GM21367 (cell line): ENCODE measurements around the gene CSTF2T.

ENCODE experiments used
- ATAC-seq: cut with Tn5 transposase; IDR thresholded peaks from one replicate; pipeline ENCODE4 v1.9.1; 2021; ENCODE audit not compliant: unreplicated experiment

Gene CSTF2T

DNA sequence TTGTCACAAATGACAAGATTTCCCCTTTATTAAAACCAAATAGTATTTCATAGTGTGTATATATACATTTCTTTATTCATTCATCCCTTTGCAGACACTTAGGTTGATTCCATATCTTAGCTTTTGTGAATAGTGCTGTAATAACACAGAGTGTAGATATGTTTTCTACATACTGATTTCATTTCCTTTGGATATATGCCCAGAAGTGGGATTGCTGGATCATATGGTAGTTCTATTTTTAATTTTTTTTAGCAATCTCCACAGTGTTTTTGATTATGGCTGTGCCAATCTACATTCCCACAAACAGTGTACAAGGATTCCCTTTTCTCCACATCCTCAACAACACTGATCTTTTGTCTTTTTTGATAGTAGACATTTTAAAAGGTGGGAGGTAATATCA lies 46.4 kb downstream of the CSTF2T start:
- no peak for ATAC-seq

DNA sequence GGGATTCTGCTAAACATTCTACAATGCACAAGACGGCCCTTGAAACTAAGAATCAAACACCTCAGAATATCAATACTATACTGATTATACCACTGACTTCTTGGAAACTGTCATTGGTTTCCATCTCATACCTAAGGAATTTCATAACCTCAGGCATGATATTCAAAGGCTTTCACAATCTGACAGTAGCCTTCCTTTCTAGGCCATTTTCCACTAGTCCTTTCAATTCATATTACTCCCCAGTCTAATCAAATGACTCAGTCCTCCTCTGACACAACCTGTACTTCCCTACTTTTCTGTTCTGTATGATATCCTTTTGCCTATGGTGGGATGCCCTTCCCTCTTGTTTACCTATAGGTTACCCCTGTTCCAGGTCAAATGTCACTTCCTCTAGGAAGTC lies 48.3 kb downstream of the CSTF2T start:
- ATAC-seq, result no peak

DNA sequence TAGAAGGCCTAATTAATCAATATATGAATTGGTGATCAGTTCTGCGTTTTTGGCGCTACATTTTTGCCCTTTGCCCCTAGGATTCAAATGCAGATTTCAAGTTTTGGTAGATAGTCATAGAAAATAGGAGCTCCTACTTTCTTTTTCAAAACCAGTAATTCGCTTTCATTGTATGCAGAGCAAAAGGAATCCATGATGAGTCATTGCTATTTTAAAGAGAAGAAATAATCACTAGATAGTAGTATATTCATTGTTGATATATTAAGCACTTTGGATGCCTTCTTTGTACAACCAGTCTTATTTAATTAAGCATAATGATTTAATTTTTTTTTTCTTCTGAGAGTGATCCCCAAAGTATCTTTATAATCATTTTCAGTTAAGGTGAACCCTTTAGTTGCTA lies 50.3 kb downstream of the CSTF2T start:
- ATAC-seq, result no peak
